Thoracic aorta (tissue), 2 donors: ENCODE data around the gene HNMT. TPM values are rescaled to one million over a fixed set of nuclear protein-coding genes. Genes with fewer than 3 reads are reported as not detected.

Experiments
- ATAC-seq: fragments of 150-250 bp; one replicate; pipeline ENCODE4 v1.8.0; 2017; ENCODE audit warnings: low read depth; ENCODE audit not compliant: insufficient number of reproducible peaks, low FRiP score
- DNase-seq: peaks from one replicate; pipeline ENCODE4 v3.0.0-alpha.2; 2020; ENCODE audit warnings: low spot score
- H3K27ac ChIP-seq, 2 donors: fragments of 200-600 bp; sonication (generic); 1 replicate in 1 of 2; 2 replicates in 1 of 2; pipeline ENCODE4 v1.5.1; 2016; ENCODE audit warnings: mild to moderate bottlenecking in 2 of 2, moderate library complexity in 2 of 2
- H3K27me3 ChIP-seq: fragments of 200-600 bp; sonication (generic); replicated peaks from 2 replicates; pipeline ENCODE4 v1.6.0; 2016; ENCODE audit warnings: mild to moderate bottlenecking; ENCODE audit not compliant: insufficient read depth
- H3K36me3 ChIP-seq: fragments of 200-600 bp; sonication (generic); one replicate; pipeline ENCODE4 v1.5.1; 2016
- H3K4me1 ChIP-seq, 2 donors: fragments of 200-600 bp; sonication (generic); 1 replicate in 1 of 2; 2 replicates in 1 of 2; pipeline versions ENCODE4 v1.5.1 to v1.6.0; 2016; ENCODE audit warnings: low read depth in 2 of 2, mild to moderate bottlenecking in 1 of 2; ENCODE audit not compliant: control insufficient read depth in 1 of 2
- H3K4me3 ChIP-seq: fragments of 200-600 bp; sonication (generic); 2 replicates; pipeline ENCODE4 v1.5.1; 2016; ENCODE audit warnings: mild to moderate bottlenecking
- H3K9me3 ChIP-seq: fragments of 200-600 bp; sonication (generic); 2 replicates; pipeline ENCODE4 v1.5.1; 2016
- CTCF ChIP-seq: fragments of 200-600 bp; sonication (generic); IDR thresholded peaks from one replicate; pipeline ENCODE4 v1.5.1; 2019; ENCODE audit warnings: antibody characterized with exemption
- total RNA-seq, 2 donors: library from RNA; depleted of rRNA; stranded (reverse); fragments of >200 nt; gene quantifications; one replicate each; pipeline versions ENCODE4 v1.1.0 to v1.2.3, GENCODE V29; 2016

HNMT gene
- total RNA-seq, 2 donors from 2014 or later = 57.0 to 67.2 TPM

DNA sequence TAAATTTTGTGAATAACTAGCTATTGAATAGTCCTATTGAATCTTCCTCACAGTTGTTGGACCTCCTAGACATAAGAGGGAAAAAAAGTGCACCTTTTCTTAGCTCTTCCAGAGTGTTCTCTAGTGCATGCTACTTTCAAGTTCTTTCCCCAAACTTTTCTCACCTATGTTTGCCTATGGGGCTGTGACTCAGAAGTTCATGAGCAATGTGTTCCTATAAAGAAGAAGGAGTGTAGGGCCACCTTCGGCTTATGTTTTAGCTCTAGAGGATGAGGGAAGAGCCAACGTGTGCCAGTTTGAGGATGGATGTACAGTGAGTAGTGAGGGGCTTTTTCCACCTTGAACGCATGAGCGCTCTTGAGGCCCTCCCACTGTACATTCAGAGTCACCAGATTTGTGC, 27.0 kb upstream of the HNMT start:
- Histone ChIP-seq H3K9me3 (no peaks in the 10 kb centered on the region), H3K36me3 (no peaks in the 10 kb centered on the region), H3K4me3 (no peak overlapping the region), H3K4me1 (no peaks in the 10 kb centered on the region), H3K27me3 (no peaks in the 10 kb centered on the region), H3K27ac (no peak overlapping the region)
- TF ChIP-seq CTCF = no peak
- no peak for ATAC-seq
- DNase-seq = no peak

DNA sequence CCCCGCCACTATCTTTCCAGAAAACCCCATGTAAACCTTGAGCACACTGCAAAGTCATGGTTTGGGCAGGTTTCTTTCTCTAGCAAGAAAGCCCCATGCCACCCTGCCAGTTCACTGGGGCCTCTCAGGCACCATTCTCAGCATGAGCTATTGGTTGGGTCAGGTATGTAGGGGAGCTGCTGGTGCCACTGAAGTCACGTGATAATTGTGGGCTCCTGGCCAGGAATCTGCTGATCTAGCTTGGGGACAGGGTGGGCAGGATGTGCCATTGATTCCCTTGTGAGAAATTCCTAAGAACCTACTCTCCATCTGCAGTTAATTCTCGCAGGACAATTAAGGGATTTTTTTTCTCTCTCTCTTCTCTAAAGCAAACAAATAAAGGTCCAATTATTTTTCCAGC, 26.5 kb upstream of the HNMT start:
- no peak overlapping the region for H3K27ac ChIP-seq
- no peaks in the 10 kb centered on the region for H3K27me3 ChIP-seq
- ATAC-seq (no peak), DNase-seq (no peak)
- H3K36me3 ChIP-seq = no peaks in the 10 kb centered on the region
- H3K4me3 ChIP-seq = no peak overlapping the region
- no peaks in the 10 kb centered on the region for H3K4me1 ChIP-seq
- no peaks in the 10 kb centered on the region for H3K9me3 ChIP-seq
- no peak for TF ChIP-seq CTCF

GRCh38 chr2:137938204-137938603, 26.1 kb upstream of the HNMT start:
- ATAC-seq = no peak
- Histone ChIP-seq H3K27ac (no peak overlapping the region), H3K9me3 (no peaks in the 10 kb centered on the region), H3K36me3 (no peaks in the 10 kb centered on the region), H3K27me3 (no peaks in the 10 kb centered on the region), H3K4me1 (no peaks in the 10 kb centered on the region), H3K4me3 (no peak overlapping the region)
- no peak for TF ChIP-seq CTCF
- DNase-seq = no peak

DNA sequence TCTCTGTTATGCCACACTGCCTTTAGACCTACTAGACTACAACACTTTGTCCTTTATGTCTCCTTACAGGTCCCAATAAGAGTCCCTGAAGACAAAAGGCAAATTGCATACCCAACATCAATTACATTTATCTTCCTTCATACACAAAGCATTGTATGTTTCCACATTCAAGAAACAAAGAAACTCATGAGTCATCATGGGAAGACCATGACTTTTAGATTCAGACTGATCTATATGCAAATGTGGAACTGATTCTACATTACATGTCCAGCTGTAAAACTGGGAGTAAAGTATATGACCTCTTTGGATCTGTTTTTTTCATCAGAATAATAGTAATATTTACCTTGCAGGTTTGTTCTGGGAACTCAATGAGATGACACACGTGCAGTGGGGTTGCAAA, 25.2 kb upstream of the HNMT start:
- Histone ChIP-seq H3K9me3 (no peaks in the 10 kb centered on the region), H3K4me3 (no peak overlapping the region), H3K4me1 (no peaks in the 10 kb centered on the region), H3K36me3 (no peaks in the 10 kb centered on the region), H3K27me3 (no peaks in the 10 kb centered on the region), H3K27ac (no peak overlapping the region)
- DNase-seq (no peak), ATAC-seq (no peak)
- TF ChIP-seq CTCF = no peak

GRCh38 chr2:137940154-137940553, 24.1 kb upstream of the HNMT start:
- DNase-seq (no peak), ATAC-seq (no peak)
- no peaks in the 10 kb centered on the region for H3K4me1 ChIP-seq
- H3K9me3 ChIP-seq = no peaks in the 10 kb centered on the region
- H3K27me3 ChIP-seq = no peaks in the 10 kb centered on the region
- no peaks in the 10 kb centered on the region for H3K36me3 ChIP-seq
- no peak for TF ChIP-seq CTCF
- H3K27ac ChIP-seq = no peak overlapping the region
- no peak overlapping the region for H3K4me3 ChIP-seq
